IPS DF 19.7 (cell line): ENCODE results near the gene DBNDD2.

Experiments used
- DNase-seq: peaks from one replicate; pipeline ENCODE4 v3.0.0-alpha.2; 2013; ENCODE audit warnings: low read depth, low spot score

The DBNDD2 gene

DNA sequence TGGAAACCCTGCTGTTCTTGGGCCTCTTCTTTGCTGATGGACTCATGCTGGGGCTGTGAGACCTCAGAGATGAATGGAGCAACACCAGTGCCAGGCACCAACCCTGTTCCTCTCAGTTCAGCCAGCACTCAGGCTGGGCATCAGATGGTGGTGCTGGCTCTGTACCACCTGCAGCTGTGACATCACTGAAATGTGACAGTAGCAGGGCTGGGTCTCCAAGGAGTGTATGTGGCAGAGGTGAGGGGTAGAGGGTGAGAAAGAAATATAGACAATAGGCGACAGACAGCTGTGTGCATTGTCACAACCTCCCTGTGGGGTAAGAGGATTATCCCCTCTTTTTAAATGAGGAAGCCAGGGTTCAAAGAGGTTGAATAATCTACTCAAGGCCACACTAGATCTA is 29.9 kb upstream of the DBNDD2 start, which contains the start of gene TP53TG5:
TSS of gene TP53TG5 (minus strand) at position 135 of the 400 bp plus-strand sequence. CDS start at position 46, 89 bp downstream.
- DNase-seq, result no peak

DNA sequence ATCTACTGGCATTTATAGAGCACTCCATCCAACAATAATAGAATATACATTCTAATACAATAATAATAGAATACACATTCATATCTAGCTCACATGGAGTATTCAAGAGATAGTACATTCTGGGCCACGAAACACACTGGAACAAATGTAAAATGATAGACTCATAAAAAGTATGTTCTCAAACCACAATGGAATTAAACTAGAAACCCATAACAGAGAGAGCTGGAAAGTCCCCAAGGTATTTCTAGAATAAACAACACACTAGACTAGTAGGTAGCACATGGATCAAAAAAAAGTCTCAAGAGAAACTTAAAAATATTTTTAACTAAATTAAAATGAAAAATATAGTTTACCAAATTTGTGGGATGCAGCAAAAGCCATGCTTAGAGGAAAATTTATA is 20.8 kb upstream of the DBNDD2 start:
- DNase-seq, result no peak

GRCh38 chr20:45390931-45391330 is 17.2 kb upstream of the DBNDD2 start:
- no peak for DNase-seq

DNA sequence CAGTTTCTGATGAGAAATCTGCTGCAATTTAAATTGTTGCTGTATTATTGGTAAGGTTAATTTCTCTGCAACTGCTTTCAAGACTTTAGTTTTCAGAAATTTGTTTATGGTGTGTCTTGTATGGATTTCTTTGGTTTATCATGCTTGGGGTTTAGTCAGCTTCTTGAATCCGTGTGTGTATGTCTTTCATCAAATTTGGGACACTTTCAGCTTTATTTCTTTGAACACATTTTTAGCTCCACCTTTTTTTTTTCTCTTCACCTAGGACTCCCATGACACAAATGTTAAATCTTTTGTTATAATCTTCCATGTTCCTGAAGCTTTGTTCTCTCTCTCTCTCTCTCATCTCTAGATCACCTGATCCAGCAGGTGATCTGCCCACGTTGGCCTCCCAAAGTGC is 16.5 kb upstream of the DBNDD2 start:
- DNase-seq, result no peak

DNA sequence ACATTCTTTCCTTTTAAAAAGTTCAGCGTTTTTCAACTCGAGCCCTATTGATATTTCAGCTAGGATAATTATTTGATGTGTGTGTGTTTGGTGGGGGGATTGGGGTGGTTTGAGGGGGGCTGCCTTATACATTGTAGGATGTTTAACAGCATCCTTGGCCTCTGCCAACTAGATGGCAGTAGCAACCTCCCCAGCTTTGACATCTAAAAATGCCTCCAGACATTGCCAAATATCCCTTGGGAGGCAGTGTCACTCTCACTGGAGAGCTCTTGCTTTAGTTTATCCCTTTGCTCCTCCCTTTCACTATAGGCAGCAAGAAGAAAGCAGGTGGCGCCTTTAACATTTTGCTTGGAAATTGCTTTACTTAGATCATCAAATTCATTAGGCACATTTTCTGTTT is 15.4 kb upstream of the DBNDD2 start:
- no peak for DNase-seq

- no peak for DNase-seq
Observed at GRCh38 chr20:45394221-45395113, 13.6 kb upstream of the DBNDD2 start.

- DNase-seq, result no peak
Observed at GRCh38 chr20:45395114-45395415, 13.0 kb upstream of the DBNDD2 start.

DNA sequence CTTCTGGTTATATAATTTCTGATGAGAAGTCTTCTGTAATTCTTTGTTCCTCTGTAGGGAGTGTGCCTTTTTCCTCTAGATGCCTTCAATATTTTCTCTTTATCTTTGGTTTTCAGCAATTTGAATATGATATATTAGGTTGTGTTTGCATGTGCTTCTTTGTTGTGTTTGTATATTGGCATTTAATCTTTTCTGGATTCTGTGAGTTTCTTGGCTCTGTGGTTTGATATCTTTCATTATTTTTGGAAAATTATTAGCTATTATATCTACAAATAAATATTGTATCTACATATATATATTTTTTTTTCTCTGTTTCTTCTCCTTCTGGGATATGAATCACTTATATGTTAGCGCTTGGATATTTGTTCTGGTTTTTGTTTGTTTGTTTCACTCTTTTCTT is 9.1 kb upstream of the DBNDD2 start:
- DNase-seq, result no peak

DNA sequence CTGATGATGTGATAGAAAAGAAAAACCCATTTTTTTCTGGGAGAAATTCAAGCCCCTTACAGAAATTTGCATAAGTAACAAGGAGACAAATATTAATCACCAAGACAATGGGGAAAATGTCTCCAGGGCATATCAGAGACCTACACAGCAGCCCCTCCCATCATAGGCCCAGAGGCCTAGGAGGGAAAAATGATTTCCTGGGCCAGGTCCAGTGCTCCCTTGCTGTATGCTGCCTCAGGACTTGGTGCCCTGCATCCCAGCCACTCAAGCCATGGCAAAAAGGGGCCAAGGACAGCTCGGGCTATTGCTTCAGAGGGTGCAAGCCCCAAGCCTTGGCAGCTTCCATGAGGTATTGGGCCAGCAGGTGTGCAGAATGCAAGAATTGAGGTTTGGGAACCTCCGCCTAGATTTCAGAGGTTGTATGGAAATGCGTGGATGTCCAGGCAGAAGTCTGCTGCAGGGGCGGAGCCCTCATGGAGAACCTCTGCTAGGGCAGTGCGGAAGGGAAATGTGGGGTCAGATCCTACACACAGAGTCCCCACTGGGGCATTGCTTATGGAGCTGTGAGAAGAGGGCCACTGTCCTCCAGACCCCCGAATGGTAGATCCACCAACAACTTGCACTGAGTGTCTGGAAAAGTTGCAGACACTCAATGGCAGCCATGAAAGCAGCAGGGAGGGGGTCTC is 7.6 kb upstream of the DBNDD2 start:
- no peak for DNase-seq

DNA sequence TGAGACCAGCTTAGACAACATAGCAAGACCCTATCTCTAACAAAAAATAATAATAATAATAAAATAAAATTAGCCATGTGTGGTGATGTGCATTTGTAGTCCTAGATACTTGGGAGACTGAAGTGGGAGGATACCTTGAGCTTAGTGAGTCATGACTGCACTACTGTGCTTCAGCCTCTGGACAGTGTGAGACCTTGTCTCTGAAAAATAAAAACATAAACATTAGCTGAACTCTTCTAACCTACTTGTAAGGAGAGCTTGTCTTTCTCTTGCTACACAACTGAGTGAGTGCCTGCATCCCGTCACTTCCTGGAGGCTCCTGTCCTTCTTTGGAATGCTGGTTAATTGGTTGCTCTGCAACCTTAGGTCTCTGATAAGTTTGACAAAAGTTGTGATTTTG is 5.1 kb upstream of the DBNDD2 start:
- no peak for DNase-seq

GRCh38 chr20:45404438-45404837 is 3.7 kb upstream of the DBNDD2 start:
- no peak for DNase-seq

DNA sequence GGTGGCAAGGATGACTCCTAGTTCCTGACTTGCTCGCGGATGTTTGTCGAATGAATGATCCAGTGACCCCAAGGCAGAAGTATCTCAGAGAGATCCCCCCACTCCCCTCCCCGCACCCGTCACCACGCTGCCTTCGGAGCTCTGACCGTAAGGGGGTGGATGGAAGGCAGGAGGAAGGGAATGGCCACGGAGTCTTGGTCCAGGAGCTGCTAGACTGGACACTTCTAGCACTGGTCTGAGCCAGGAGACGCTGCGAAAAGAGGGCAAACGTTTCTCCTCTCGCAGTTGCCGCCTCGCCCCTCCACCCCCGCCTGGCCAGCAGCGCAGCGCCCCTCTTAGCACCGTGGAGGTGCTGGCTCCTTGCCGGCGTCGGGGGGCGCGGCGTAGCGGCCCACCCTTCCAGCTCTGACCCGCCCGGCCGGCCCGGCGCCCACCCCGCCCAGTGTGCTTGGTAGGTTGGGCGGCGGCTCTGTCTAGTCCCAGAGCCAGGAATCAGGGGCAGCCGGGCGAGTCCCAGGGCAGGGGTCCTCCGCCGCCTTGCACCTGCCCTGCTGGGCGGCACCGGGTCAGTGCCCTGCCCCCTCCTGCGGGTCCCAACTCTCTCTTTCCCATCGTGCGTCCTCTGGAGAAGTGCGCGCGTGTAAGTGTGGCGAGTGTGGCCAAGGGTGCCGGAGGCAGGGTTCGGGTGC is 2.4 kb upstream of the DBNDD2 start:
- DNase-seq, result no peak

DNA sequence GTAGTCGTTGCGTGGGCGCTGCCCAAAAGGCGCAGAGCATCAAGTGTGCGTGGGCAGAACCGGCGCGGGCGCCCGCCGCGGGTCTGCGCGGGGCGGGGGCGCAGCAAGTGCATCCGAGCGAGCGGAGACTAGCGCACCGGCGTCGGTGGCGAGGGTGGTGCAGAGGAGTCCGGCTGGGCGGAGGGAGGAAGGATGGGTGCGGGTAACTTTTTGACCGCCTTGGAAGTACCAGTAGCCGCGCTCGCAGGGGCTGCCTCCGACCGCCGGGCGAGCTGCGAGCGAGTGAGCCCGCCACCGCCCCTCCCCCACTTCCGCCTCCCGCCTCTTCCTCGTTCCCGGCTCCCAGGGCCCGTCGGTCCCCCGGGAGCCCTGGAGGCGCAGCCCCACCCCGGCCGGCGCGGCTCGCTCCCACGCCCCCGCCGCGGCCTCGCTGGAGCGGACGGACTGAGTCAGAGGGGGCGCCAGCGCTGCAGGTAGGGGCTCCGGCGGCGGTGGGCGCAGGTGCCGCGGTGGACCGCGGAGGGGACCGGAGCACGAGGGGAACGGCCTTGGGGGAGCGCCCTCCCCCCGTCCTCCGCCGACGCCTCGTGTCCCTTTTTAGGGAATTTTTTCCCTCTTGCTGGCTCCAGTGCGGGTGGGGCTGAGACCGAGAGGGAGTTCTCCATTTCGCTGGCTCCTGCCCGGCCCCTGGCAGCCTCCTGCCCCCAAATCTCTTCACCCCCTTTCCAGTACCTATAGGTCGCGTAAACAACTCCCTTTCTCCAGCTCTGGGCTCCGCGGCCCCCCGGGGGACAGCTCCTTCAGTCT is 1.6 kb upstream of the DBNDD2 start:
- DNase-seq, result no peak

- DNase-seq, result no peak
Observed at GRCh38 chr20:45407067-45407745, 883 bp upstream of the DBNDD2 start.

GRCh38 chr20:45408646-45409213 is 641 bp downstream of the DBNDD2 start:
- no peak for DNase-seq

DNA sequence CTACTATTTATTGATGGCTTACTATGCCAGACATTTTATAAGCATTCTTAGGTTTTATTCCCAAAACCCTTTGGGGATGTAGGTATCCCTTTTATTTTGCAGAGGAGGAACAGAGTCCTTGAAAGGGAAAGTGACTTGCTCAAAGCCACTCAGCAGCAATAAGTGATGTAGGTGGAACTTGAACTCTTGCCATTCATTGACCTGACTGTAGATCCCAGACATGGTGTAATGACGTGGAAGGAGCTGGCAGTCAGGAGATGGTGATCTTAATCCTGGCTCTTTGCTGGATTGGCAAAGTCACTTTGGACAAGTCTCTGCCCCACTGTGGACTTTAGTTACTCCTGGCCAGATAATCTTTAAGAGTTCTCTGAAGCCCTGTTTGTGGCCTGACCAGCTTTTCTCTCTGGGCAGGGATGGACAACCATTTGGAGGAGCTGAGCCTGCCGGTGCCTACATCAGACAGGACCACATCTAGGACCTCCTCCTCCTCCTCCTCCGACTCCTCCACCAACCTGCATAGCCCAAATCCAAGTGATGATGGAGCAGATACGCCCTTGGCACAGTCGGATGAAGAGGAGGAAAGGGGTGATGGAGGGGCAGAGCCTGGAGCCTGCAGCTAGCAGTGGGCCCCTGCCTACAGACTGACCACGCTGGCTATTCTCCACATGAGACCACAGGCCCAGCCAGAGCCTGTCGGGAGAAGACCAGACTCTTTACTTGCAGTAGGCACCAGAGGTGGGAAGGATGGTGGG is 1.6 kb downstream of the DBNDD2 start:
- DNase-seq, result no peak

DNA sequence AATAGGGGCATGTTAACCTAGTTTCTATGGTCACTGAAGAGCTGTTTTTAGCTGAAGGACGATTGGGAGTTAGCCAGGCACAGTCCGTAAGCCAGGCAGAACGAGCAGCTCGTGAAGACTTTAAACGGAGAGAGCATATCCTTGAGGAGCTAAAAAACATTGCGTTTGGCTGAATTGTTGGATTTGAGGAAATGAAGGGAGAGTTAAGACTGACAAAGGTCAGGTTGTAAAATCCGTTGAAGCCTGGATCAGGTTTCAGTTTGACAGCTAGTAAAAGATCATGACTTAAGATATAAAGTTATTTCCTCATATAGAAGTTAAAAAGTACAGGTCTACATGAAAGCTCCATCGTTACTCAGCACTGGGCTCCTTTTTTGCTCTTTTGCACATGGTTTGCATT is 2.8 kb downstream of the DBNDD2 start:
- DNase-seq, result no peak

DNA sequence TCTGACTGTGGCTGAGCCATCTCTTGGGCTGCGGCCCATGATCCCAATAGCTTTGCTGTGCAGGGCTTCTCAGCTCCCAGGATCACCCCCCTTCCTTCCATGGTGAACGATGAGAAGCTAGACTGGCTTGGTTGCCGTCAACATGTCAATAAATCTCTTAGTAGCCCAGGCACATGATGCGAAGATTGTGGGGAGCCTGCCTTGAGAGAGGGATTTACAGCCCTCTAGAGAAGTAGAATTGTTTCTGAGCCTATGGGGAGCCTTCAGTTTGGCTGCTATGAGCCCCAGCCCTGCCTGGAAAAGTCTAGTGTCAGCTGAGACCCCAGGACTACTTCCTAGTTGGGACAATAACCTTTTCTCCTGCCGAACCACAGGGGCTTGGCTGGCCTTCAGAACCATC is 4.6 kb downstream of the DBNDD2 start:
- no peak for DNase-seq

- no peak for DNase-seq
Observed at GRCh38 chr20:45413479-45413878, 5.4 kb downstream of the DBNDD2 start.
